Fibroblast of gingiva (primary cell): ENCODE data around the gene KCNJ6.
"Not testable (repeated sequence)": the region's sequence is repeated elsewhere in the genome, so short reads cannot be mapped to it uniquely, and the experiment has no call there.

Source experiments
- DNase-seq: peaks from one replicate; pipeline ENCODE4 v3.0.0-alpha.2; 2011; ENCODE audit warnings: low read depth

Gene KCNJ6

DNA sequence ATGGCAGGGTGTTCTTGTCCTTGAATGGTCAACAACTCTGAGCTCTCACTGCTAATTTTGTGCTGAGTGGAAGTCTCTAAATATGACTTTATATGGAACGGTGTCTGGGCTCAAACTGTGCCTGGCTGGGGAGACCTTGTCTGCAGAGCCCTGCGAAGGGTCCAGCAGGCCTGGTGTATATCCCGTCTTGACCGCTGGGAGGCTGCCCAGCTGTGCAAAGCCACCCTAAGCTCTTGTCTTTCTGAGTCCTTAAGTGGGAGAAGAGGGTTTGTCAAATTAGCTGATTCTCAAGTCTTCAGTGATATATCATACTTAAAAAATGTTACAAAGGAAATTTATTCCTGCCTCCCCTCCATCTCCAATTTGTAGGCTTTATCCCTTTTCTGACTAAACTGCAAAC is 198.7 kb downstream of the KCNJ6 start:
- no peak for DNase-seq

DNA sequence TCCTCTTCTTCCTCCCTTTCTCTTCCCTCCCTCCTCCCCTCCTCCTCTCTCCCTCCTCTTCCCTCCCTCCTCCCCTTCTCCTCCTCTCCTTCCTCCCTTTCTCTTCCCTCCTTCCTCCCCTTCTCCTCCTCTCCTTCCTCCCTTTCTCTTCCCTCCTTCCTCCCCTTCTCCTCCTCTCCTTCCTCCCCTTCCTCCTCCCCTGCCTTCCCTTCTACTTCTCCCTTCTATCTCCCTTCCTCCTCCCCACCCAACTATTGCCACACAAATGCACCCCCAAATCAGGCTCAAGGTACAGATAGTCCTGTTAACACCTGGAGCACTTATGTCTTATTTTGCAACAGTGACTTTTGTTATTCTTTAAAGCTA is 203.7 kb downstream of the KCNJ6 start:
- DNase-seq: not testable (repeated sequence)

DNA sequence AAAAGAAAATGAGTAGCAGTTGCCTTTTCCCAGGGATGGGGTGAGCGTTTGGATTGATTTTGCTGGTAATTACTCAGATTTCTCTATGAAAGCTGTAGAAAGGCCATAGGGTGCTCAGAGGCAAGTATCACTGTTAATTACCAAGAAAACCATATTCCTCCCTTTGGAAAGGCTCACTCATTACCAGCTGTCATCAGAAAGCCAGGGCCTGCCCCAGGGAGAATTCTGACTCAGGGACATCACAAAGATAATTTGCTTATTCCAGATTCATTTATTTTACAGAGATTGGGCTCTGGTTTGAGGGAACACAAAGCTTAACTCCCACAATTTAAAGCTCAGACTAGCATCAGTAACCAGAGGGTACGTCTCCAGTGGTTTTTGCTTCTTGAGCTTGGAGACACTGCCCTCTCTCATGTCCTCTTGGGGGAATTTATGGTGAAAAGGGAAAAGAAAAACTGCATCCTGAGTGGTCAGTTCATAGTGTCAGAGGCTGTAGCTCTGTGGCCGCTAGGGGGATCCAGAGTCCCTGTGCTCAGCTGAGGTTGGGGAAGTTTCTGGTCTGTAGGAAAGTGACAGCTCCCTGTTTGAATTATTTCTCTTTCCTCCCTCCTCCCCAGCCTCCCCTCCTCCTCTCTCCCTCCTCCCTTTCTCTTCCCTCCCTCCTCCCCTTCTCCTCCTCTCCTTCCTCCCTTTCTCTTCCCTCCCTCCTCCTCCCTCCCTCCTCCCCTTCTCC is 204.3 kb downstream of the KCNJ6 start:
- peak; percentile 37 for DNase-seq

DNA sequence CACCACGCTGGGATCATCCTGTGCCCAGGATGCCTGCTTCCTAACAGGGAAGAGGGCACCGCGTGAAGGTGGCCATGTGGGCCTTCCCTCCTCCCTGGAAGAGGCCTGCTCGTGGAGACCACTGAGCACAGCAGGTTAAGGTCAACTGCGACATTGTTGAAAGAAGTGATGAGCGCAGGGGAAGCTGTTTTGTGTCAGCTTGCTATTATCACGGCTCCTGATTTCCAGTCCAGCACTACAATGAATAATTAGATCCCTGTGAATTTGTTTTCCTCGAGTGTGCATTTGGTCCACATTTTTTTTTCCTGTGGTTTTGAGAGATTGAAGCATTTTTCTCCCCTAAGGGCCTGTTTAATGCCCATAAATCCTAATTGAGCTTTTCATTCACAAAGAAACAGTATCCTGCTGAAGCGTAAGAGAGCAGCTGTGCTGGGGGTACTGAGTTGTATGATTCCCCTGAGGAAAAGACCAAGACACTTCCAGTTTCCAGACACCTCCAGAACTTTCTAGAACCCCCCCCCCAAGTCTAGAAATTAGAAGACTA is 204.9 kb downstream of the KCNJ6 start:
- no peak for DNase-seq

DNA sequence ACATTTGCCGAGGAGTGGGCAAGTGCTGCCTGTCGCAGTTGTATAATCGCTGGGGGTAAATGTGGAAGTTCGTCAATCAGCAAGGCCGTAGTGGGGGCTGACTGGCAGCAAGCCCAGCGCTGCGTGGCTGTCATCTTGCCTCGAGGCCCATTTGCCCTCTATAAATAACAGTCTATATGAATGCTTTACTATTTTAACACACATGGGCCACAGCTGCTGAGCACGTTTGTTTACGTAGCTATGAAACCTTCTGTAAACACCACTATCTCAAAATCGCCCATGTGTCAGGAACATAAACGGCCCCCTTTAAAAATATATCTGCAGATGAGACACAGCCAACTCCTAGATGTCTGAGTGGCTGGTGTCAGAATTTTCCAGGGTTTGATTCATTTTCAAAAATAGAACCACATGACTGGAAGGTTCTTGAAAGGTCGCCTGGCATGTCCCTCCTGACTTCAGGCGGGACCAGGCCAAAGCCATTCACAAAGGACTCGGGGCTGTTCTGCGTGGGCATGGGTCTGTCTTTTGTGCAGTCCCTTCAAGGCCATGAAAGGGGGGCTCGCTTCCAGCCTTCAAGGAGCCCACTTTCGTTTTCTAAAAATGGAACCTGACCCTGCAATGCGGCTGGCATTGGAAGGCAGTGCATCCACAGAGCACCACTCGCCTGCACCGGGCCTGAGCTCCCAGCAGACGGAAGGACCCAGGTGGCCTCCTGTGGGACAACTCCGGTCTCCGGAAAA is 205.5 kb downstream of the KCNJ6 start:
- DNase-seq: no peak

DNA sequence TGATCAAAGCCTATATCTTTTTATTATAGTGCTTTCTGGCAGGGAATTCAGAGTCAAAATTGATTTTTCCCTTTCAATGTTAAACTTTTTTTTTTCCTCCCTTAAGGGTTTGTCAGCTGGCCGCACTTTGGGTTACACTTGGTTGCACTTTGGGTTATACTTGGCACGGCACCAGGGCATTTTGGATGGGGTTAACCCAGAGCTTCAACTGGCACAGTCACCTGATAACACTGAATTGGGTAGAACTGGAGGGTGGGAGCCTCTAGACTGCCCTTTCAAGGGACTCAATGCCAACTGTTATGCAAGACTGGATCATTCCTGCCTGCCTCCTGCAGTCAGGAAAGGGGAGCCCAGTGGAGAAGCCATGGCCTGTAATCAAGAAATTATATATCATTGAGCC is 211.5 kb downstream of the KCNJ6 start:
- DNase-seq: no peak

DNA sequence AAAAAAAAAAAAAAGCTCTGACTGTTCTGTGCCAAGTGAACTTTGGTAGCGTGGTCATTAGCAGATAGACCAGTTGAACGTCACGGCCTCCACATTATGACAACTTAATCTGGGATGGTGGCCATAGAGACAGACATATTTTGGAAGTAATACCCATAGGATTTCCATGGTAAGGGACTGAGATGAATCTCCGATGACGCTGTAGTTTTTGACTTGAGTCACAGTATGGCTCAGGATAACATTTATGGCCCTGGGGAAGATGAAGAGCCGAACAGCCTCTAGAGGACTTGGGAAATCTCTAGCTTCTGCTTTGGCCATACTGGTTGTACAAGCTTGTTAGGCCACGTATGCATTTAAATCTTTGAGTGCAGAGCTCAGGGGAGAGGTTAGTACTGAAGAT is 214.0 kb downstream of the KCNJ6 start:
- DNase-seq: no peak

DNA sequence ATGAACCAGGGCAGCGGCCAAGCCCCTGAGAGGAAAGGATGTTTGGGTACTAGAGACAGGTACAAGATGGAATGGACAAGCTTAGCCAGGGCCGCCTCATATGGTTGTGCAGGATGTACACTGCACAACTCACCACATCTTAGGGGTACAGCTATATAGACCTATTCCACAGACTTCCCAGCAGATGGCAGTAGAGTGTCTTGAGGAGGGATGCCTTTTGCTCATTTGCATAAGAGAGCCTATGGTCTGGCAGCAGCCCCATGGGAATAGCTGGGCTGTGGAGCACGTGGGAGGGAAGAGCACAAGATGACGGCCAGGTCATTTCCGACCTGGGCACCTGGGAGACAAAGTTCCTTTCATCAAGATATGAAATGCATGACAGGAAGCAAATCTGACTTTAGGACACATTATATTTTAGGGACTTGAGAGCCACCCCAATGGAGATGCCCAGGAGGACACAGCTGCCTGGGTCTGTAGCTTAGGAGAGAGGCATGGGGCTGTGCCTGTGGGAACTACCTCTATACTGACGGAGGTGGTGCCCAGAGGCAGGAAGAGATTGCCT is 215.5 kb downstream of the KCNJ6 start:
- DNase-seq: peak; percentile 58

DNA sequence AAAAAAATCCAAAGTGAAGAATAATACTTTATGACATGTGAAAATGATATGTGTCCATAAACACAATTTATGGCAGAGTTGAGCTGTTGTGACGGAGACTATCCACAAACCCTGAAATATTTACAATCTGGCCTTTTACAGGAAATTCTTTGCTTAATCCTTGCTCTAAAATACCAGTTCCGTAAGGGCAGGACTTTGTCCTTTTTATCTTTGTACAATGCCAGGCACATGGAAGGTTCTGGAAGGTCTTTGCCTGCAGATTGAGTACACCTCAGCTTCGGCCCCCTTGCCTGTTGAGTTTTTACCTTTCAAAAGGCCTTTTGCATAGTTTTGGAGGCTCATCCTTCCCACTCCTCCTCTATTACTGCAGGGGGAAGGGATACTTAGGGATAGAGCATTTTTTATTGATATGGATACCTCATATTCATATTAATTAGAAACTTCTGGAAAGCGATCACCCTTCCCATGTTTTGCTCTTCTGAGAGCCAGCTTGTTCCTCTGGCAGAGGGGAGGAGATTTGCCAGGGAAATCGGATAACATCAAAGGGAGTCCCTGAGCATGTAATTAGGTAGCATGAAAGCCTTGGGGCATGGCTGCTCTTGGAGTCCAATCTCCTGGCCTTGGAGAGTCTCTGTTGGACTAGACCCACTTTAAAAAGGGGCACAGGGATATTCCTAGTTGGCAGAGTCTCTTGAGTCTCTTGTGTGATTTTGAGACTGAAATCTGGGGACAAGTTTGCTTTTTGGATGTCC is 217.1 kb downstream of the KCNJ6 start:
- no peak for DNase-seq

DNA sequence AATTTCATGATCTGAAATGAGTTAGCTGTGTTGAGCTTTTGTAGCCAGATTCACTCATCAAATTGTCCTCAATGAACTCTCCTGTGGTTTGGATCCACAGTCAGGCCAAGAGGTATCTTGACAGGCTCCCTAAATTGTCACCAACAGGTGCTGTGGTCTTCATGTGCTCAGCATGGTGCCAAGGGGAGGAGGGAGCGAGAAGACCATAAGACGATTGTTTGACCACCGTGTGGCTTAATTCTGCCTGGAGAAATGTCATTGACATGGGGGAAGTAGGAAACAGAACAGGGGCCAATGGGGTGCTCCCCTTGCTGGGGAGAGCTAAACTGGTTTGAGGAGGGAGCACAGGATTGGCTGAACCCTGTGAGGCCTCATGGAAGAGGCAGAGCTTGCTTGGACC is 219.3 kb downstream of the KCNJ6 start:
- no peak for DNase-seq

DNA sequence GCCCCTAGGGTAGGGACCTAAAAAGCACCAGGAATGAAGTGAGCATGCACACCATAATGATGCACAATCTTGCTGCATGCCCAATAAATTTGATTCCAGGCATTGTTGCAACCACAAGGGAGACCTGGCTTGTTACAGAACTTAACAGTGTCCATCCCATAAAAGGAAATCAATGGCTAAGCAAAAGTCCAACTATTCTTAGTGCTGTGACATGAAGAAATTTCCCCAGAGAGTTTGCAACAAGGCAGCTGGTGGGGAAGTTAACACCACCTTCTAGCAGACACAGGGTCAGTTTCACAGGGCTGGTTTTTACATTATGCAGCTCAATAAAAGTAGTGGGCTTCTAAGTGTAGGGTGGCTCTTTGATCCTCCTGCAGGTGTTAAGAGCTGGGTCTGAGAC is 221.1 kb downstream of the KCNJ6 start:
- no peak for DNase-seq

DNA sequence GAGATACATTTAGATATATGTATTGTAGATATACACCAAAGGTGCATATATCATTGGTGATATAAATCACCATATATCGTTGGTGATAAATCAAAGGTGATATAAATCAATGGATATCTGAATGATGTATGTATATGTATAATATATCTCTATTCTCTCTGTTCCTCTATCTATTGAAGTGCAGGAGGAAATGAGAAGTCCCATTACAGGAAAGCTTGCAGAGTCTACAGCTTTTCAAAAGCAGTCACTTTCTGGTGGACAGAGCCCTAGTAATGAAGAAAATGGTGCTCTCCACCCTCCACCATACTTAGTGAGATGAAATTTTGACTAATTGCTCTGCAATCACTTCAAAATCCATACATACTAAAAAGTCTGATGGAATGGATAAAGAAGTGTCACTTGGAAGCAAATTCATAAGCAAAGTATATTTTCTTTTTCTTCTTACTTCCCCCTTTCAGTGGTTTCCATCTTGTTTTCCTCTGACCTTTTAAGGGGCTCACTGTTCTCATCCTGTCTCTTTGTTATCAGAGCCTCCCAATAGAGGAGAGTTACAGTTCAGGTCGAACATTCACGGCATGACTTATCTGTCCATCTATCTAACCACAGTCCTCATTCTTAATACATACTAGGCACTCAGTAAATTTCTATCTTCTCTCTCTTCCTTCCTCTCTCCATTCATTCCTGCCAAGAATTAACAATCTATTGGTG is 227.2 kb downstream of the KCNJ6 start:
- DNase-seq: no peak

DNA sequence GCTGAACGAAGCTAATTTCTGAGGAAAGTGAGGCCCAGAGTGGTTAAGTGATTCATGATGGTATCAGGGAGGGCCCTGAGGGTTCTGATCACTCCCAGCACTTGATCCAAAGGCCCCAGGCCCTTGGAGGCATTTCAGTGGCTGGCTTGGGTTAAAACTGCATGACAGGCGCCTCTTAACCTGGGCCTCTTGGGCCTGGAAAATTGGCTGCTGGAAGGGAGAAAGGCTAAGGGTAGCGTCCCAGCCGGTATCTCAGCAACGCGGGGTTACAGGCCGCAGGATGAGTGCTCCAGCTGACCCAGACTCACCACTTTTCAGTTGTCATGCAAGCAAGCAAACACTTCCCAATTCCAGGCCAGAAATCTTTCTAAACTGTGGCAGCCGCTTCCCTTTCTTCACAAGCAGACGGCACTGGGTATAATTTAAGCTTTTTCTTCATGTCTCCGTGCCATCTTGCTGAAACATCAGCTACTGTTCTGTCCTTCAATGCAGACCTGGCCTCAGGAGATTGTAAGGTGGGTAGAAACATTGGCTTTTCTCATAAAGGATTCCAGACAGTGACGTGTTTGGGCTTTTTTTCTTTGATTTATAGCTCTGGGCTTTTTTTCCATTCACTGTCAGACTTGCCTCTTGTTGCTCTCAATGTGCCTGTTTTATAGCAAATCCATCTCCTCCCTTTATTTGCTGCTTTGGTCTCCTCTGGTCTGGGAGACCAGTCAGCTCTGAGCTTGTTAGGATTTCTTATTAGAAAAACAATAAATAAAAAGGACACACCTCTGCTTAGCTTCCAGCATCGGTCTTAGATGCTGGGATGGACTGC is 229.1 kb downstream of the KCNJ6 start:
- no peak for DNase-seq

DNA sequence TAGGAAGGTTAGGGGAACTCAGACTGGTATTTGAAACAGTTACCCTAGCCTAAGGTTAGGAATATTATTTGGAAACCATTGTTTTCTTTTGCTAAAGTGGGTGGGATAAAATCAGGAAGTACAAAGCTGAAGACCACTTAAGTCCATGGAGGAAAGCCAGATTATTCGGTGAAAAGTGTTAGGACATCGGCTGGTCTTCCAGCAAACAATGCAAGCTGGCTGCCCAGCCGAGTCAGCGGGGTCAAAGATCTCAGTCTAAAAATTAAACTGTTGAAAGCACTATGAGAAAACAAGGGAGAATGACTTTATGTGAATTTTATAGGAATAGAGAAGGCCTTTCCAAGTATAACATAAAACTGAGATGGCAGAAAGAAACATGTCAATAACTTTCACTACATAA is 231.7 kb downstream of the KCNJ6 start:
- DNase-seq: no peak

DNA sequence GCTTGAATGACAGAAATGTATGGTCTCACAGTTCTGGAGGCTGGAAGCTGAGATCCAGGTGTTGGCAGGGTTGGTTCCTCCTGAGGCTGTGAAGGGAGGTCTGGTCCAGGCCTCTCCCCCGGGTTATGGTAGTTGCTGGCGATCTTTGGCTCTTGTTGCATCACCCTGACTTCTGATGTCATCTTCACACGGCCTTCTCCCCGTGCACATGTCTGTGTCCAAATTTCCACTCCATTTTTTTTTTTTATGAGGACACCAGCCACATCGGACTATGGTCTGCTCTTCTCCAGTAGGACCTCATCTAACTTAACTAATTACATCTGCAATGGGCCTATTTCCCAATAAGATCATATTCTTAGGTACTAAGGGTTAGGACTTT is 232.2 kb downstream of the KCNJ6 start:
- no peak for DNase-seq

DNA sequence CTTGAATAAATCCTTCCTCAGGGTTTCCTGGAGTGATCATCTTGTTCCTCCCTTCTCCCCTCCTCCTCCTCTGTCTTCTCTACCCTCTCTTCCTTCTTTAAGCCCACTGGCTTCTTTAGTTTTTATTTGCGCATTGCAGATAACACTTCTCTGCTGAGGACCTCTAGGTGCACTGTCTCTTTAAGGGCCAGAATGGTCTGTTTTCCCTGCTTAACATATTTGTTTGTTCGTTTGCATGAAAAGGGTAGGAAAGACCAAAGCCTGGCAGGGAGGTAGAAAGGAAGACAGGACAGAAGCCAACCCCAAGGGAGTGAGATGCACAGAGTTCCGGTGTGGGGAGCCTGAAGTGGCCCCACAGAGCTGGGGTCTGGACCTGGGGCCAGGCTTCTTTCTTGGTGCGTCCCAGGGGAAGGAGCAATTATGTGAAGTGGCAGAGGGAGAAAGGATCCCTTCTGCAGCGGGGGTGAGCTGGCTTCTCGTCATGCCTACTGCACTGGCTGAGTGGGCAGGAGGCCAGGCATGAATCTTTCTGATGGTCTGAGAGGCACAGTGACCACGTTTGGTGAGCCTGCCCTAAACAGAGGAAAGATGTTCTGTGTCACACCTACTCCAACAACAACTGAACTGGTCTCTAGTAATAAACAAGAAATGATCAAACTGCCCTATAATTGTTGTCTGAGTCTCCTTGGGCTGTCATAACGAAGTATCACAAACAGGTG is 232.7 kb downstream of the KCNJ6 start:
- DNase-seq: no peak

DNA sequence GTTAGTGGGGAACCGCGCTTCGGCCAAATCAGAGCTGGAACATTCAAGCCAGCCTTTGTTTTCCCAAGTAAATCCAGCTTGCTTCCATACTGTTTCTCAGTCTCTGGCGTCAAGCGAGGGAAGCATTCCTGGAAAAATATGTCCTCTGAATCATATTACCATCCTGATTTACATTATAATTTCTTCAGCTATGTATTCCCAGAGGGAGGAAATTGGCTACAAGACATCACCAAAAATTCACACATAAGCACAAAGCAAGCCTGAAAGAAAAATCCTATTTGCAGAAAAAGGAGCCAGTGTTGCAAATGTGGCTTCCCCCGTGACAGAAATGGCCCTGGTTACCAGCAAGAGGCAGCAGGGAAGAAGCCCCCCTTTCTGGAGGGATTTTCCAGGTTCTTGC is 233.3 kb downstream of the KCNJ6 start:
- DNase-seq: peak; percentile 26

DNA sequence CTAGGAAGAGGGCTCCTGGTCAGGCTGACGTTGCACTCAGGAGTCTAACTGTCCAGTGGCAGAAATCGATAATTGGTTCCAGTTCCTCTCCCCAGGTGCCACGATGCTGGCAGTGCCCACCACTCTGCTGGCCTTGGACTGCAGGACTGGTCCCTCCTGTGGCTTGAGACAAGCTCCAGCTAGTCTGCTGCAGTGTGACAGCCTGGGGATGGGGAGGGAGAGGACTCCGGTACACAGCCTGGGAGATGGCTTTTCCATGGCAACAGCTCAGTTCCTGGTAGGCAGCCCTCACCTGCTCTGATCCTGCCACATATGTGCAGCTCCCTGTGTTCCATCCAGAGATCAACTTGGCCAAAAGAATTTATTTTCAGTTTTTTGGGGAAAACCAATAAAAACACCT is 239.3 kb downstream of the KCNJ6 start:
- no peak for DNase-seq

DNA sequence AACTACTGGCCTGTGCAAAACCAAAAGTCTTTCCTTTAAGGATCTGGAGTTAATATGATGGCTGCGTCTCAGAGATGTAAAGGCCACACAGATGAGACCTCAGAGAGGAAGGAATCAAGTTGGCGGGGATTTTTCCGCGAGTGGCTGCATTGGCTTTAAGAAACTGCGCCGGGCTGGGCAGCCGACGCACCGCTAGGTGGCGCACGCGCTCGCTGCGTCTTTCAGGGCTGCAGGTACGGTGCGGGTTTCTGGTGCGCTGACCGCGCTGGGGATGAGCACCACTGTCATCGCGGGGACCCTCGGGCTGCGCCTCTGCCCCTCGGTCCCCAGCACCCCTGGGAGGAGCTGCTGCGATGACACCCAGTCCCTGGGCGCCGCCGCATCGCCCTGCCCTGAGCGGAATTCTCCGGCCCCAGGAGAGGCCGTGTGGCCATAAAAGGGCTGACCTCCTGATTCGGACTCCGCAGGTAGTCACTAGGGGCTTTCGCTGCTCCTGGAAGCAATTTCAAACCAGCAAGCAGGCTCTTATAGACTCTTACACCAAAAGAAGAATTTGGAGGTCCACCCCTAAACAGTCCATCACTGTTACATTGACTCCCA is 241.0 kb downstream of the KCNJ6 start:
- DNase-seq: peak; percentile 12
